ENCODE data around the gene RNF111.

RNF111 gene

DNA sequence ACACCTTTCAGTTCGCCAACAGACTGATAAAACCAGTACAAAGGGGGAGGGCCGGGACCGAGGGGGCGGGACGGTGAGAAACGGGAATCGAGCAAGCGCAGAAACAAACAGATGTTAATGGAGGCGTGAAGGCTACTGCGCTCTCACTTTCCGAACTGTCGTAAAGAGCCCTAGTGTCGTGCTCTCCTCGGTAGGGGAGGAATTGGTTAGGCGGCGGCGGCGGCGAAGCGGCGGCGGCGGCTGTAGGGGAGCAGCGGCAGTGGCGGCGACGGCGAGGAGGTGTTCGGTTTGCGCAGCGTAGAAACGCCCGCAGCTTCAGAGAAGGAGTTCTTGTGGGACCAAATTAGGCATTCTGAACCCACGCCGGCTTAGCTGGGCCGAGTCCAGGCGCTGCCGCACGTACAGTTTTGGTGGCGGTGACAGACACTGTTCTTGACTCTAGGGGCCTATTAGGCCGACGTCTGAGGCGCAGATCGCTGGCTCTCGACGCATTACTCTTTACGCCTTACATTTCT lies at the start of gene RNF111:
RNF111 (plus strand) TSS at position 173 of the 515 bp plus-strand sequence. CDS start 43,160 bp downstream, outside the sequence.
- peak; percentile 82 for DNase-seq (ENCODE audit: extremely low spot score, insufficient read length, low read depth)
- FAIRE-seq: peak; percentile 94

GRCh38 chr15:58947179-58947578 lies 40.3 kb upstream of the RNF111 start:
- DNase-seq (ENCODE audit: extremely low spot score, insufficient read length, low read depth): no peak

GRCh38 chr15:58951388-58952007 lies 36.0 kb upstream of the RNF111 start:
- DNase-seq (ENCODE audit: extremely low spot score, insufficient read length, low read depth) (no peak), FAIRE-seq (no peak)

More at GRCh38 chr15:58947179-58947578, 40.3 kb upstream of the RNF111 start:
- FAIRE-seq: no peak

- FAIRE-seq (peak; percentile 54), DNase-seq (ENCODE audit: extremely low spot score, insufficient read length, low read depth) (no peak)
Observed at GRCh38 chr15:58952751-58953150, 34.7 kb upstream of the RNF111 start.

DNA sequence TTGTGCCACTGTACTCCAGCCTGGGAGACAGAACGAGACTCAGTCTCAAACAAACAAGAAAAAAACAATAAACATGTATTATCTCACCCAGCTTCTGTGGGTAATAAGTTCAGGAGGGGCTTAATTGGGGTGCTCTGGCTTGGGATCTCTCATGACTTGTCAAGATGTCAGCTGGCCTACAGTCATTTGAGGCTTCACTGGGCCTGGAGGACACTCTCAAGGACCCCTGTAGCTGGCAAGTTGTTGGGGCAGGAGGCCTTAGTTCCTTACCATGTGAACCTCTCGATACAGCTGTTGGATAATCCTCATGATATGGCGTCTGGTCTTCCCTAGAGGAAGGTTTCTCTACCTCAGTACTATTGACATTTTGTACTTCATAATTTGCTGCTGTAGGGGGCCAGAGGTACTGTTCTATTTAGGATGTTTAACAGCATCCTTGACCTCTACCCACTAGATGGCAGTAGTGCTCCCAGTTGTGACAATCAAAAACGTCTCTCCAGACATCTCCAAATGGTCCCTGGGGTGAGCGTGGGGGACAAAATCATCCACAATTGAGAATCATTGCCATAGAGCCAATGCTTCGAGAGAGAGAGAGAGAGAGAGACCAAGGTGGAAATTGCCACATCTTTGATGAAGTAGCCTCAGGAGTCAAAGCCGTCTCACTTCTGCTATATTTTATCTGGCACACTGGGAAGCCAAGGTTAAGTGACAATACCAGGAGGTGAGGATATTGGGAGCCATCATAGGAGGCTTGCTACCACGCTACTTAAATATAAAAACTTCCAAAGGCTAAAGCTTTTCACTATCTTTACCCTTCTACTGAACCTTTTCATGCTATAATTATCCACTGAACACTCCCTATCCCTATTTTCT lies 30.1 kb upstream of the RNF111 start:
- DNase-seq (ENCODE audit: extremely low spot score, insufficient read length, low read depth): peak; percentile 49
- FAIRE-seq: peak; percentile 85

DNA sequence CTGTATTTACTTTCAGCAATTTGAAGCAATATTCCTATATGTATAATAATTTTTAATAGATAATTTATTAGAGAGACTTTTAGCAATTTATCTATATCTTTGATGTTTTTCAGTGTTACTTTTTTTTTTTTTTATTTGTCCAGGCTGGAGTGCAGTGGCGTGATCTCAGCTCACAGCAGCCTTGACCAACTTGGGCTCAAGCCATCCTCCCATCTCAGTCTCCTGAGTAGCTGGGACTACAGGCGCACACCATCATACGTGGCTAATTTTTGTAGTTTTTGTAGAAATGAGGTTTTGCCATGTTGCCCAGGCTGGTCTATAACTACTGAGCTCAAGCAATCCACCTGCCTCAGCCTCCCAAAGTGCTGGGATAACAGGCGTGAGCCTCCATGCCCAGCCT lies 28.7 kb upstream of the RNF111 start:
- no peak for FAIRE-seq

DNA sequence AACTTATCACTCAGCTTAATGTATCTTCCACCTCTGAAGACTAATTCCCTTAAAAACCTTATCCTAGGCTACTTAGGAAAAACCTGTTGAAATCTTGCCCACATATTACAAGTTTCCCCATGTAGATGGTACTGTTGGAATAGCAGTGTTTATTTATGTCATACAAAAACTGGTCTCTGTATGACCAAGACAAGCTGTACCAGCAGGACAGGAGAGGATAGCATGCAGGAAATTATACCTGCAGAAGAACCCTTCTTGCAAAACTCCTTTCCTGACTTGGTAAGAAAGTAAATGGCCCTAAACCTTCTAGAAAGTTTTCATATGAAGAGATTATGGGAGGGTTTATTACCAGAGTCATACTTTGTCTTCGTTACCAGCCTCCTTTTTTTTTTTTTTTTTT lies 25.3 kb upstream of the RNF111 start:
- no peak for FAIRE-seq

More for the DNA sequence above, 28.7 kb upstream of the RNF111 start:
- no peak for DNase-seq (ENCODE audit: extremely low spot score, insufficient read length, low read depth)

DNA sequence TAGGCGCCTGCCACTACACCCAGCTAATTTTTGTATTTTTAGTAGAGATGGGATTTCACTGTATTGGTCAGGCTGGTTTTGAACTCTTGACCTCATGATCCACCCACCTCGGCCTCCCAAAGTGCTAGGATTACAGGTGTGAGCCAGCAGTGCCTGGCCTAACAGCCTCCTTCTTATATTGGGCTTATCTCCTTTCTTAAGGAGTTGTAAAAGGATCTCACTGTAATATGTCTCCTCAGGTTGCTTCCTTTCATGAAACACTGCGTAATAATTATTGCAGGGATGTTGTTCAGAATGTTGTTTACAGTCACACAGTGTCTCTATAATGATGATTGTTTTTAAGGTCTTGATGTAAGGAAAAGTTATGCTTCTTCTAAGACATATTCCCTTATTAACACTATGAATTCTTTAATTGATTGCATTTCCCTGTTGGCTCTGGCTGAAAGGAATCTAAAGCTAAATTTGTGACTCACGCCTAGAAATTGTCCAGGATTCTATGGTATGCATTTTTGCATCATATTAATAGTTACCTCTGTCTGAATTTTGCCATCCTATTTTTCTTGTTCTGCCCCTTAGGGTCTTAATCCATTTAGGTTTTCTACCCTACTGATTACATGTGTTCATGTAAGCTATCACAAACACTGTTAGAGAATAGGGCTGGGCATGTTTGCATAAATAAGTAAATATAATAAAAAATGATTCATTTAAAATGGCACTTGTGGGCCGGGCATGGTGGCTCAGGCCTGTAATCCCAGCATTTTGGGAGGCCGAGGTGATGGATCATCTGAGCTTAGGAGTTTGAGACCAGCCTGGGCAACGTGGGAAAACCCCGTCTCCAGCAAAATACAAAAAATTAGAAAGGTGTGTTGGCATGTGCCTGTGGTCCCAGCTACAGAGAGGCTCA lies 24.5 kb upstream of the RNF111 start:
- DNase-seq (ENCODE audit: extremely low spot score, insufficient read length, low read depth) (no peak), FAIRE-seq (no peak)

More for the DNA sequence above, 25.3 kb upstream of the RNF111 start:
- DNase-seq (ENCODE audit: extremely low spot score, insufficient read length, low read depth): no peak

GRCh38 chr15:58966698-58967097 lies 20.8 kb upstream of the RNF111 start:
- no peak for DNase-seq (ENCODE audit: extremely low spot score, insufficient read length, low read depth)
- no peak for FAIRE-seq

- DNase-seq (ENCODE audit: extremely low spot score, insufficient read length, low read depth): no peak
- FAIRE-seq: no peak
Observed at GRCh38 chr15:58967479-58967878, 20.0 kb upstream of the RNF111 start.

- DNase-seq (ENCODE audit: extremely low spot score, insufficient read length, low read depth) (no peak), FAIRE-seq (no peak)
Observed at GRCh38 chr15:58977887-58978286, 9.6 kb upstream of the RNF111 start.

DNA sequence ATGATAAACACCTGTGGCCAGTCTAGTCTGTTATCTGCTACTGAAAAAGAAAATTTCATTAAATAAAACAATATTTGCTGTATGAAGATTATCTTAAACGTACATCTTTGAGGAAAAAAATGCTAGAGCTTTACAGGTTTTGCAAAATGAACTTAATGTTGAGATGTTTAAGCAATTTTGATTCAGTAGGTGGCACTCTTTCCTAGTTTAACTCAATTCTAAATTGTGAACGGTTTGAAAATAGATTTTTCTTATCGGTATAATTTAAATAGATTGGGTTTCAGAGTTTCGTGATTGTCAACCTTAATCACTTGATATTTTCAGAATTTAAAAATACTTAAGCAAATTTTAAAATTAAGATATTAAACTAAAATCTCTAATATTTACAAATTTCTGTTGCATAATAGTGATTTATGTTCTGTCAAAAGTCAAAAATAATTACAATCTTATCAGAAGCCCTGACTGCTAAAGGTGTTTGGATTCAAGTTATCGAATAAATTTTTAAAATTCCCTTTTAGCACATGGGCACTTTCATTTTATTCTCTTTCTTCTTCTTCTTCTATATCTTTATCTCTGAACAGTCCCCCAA lies 7.0 kb upstream of the RNF111 start:
- DNase-seq (ENCODE audit: extremely low spot score, insufficient read length, low read depth) (no peak), FAIRE-seq (no peak)

GRCh38 chr15:58981808-58982475 lies 5.5 kb upstream of the RNF111 start:
- DNase-seq (ENCODE audit: extremely low spot score, insufficient read length, low read depth): no peak
- peak; percentile 81 for FAIRE-seq

GRCh38 chr15:58983261-58983660 lies 4.2 kb upstream of the RNF111 start:
- no peak for DNase-seq (ENCODE audit: extremely low spot score, insufficient read length, low read depth)
- no peak for FAIRE-seq

DNA sequence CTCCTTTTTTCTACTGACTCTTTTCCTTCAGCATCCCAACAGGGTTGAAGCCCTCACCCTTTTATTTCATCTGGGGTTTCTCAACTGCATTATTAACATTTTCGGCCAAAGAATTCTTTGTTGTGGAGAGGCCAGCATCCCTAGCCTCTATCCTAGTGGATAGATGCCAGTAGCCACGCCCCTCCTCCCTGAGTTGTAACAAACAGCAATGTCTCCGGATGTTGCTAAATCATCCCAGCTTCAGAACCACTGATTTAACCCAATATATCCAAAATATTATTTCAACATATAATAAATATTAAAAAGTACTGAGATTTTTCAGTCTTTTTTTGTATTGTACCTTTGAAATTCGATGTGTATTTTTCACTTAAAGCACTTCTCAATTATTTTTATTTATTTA lies 2.0 kb upstream of the RNF111 start:
- FAIRE-seq (no peak), DNase-seq (ENCODE audit: extremely low spot score, insufficient read length, low read depth) (no peak)

- FAIRE-seq (no peak), DNase-seq (ENCODE audit: extremely low spot score, insufficient read length, low read depth) (no peak)
Observed at GRCh38 chr15:58987036-58987435, 427 bp upstream of the RNF111 start.

GRCh38 chr15:58988006-58988785 lies 733 bp downstream of the RNF111 start:
- DNase-seq (ENCODE audit: extremely low spot score, insufficient read length, low read depth) (peak; percentile 45), FAIRE-seq (peak; percentile 69)

GRCh38 chr15:58992181-58992580 lies 4.7 kb downstream of the RNF111 start:
- DNase-seq (ENCODE audit: extremely low spot score, insufficient read length, low read depth) (no peak), FAIRE-seq (no peak)
